SIG-M5 (cell line): Measurements from ENCODE around the gene PACRG.

Experiments
- DNase-seq: peaks from one replicate; lab custom pipeline; 2025; lab: John Stamatoyannopoulos, UW

Gene PACRG

DNA sequence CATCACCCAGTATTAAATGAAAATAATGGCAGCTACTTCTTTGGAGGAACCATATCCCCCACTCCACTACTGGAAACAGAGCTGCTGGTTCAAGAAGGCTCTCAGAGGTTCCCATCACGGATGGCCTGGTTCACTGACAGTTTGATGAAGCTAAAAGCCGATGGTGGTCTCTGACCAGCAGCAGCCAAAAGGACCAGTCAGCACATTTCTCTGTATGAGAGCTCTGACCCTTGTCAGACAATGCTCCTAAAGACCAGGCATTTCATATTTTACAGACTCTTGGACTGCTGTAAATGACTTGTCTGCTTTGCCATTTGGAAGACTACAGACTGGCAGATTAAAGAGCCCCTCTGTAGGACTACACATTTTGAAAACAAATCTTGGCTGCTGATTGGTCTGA, 16.8 kb upstream of the PACRG start:
- DNase-seq: no peak

DNA sequence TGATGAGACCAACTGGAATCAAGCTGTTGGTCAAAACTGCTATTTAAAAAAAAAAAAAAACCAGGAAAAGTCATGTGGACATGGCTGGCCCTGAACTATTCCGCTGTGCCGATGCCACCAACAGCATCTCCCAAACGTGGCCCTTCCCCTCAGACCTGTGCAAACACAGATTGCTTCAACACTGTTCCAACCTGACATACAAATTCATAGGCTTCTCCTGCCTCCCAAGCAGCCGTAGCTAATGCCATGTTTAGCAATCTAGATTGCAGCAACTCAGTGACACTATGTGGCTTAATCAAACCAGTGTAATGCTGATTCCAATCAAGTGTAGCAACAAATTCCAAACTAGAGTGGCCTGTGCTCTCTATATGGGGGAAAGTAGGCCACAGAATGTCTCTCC, 16.4 kb upstream of the PACRG start:
- DNase-seq: no peak

DNA sequence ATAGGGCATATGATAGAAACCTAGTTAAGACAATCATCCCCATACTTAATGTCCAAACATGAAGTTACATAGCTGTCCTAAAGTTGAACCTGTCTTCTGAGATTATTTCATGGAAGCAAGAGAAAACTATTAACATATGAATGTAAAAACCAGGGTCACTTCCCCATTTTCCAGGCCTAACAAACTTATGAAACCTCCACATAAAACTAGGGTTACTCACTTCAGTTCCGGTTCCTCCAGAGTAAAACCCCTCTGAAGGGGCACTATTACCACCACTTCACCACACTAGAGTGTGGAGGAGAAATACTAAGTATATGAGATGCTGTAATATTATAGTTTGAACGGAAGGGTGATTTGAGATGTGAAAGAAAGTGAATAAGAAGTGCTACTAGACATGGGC, 15.1 kb upstream of the PACRG start:
- peak; percentile 3 for DNase-seq

DNA sequence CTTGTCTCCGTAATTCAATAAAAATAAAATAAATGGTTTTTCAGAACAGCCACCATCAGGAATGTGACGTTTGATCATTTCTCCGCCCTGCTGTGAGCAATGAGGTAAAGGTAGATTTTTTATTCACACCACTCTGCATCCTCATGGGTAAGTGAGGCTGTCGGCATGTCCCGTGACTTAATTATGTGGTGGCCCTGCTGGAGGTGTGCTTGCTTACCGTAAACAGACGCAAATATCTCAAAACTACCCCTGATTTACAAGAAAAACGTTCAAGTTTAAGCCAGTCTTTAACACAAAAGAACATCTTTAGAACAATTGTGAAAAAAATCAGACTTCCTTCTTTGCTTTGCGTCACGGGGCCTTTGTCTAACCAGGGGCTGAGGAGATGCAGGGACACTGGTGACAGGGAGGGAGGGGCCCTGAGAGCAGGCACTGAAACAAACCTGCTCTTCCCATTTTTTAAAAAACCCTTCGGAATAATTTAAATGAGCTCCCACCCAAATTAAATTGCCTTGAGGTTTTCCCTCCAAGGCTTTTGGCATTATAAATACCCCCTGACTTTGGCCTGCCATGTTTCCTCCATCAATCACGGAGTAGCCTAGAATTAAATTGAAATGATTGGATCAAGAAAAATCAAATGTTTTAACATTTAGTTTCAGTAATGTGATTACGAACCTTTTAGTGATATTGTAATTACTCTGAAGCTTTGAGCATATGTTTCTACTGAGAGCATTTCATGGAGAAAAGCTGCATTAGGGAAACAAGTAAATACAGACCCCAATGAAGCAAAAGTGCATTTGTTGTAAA, 13.6 kb upstream of the PACRG start:
- no peak for DNase-seq

DNA sequence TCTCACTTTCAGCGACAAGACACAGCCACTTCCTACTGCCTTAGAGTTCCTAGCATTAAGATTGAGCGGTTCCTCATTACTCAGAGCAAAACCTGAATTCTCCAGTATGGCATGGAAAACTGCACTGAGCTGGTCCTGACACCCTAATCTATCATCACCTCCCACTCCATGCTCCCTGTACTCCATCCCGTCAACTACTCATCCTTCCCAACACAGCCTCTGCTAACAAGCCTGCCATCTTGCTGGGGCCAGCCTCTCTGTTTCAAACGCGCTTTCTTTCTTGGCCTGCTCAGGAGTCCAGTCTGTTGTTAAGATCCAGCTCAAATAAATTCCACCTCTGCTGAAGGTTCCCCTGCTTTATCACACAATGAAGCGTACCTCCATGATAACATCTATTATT, 12.2 kb upstream of the PACRG start:
- no peak for DNase-seq

DNA sequence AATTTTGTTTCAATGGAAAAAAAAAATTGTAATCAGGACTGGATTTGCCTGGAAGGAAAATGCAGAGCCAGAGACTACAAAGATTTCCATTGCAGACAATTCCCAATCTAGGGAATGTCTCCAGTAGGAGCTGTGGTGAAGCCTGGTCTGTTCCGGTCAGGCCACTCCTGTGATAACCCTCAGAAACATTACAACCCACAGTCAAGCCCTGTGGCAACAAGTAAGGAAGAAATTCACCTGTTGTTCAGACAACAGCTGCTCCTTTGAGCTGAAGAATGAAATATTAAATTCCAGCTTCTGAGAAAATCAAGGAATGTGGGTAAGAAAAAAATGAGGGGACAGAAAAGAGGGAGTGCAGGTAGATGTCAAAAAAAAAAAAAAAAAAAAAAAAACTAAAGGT, 8.2 kb upstream of the PACRG start:
- DNase-seq: no peak

DNA sequence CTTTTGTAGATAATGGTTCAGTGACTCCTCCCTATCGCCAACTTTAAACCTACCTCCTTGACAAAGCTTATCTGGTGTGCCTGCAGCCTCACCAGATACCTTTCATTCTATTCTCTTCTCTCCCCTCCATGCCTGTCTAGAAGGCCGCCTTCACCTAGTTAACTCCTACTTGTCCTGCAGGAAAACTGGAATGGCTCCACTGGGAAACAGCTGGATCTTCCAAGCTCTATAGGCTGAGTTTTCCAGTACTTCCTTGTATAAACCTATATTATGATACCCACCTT, 6.4 kb upstream of the PACRG start:
- no peak for DNase-seq

DNA sequence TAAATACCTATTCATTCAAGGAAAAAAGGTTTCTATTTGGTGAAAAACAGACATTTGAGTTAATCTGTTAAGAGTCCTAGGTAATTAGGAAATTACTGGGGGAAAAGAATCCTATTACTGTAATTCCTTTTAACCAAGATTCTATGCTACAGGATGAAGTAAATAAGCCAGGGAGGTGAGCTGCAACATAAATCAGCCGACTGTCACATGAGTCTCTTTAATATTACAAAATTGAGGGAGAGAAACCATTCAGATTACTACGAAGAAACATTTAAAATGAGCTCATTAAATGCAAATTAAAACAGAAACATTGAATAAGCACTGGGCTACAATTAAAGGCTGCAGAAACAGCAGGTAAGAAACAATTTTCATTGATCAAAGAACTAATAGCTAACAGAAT, 5.5 kb upstream of the PACRG start:
- DNase-seq: no peak

DNA sequence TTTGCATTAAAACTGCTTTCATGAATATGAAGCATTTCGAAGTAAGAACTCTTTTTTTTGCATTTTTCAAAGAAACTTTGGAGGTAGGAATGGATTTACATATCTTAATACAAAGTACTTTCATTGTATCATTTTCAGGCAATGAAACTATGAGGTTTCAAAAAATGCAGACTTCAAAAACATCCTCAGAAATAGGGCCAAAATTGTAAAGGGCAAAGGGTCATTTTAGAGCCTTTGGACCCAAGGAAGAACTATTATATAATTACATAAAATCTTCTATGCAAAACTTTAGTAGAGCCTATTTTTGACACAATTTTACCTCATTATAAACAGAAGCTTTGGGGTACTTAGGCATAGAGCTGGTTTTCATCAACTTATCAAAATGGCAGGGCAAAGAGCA, 5.1 kb upstream of the PACRG start:
- no peak for DNase-seq

DNA sequence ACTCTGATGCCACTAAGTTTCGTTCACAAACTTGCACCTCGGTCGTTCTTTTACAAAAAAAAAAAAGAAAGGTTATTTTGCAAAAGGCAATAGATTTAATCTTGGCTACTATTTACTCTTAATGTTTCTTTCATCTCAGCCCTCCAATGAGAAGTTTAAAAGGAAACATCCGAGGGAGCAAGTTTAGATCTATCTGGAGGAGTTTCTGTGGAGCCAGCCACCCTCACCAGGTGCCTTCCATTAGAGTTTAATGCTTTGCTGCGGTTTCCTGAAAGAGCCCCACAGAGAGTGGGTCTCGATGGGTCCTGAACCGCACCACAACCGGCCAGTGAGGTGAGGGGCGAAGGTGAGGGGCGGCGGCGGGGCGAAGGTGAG, 840 bp upstream of the PACRG start:
- DNase-seq: no peak

DNA sequence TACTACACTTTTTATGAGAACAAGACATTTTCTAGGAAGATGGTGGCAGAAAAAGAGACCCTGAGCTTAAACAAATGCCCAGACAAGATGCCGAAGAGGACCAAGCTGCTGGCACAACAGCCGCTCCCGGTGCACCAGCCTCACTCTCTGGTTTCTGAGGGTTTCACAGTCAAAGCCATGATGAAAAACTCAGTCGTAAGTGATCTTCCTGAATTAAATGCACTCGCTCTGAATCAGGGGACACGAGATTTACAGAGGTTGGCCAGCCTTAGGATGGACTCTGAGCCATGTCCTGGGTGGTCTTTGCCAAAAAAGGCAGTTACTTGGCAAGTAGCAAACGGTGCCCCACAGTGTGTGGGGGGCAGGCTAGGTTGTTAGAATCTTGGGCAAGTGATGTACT, 423 bp downstream of the PACRG start:
- DNase-seq: no peak

DNA sequence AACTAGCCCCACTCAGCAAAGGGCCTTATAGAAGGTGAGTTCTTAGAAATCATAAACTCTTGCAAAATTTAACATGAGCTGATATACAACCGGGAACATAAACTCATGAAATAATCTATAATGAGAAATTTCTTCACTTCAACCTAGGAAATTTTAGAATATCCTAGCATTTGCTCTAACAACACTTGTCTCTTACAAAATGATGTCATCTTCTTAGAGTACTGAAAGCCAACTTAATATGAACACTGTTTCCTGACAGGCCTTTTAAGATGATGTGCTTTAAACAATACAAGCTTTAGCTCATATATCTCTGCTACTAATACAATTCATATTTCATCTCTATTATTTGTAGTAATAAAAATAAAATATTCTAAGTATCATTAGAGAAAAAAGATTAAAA, 932 bp downstream of the PACRG start:
- no peak for DNase-seq

DNA sequence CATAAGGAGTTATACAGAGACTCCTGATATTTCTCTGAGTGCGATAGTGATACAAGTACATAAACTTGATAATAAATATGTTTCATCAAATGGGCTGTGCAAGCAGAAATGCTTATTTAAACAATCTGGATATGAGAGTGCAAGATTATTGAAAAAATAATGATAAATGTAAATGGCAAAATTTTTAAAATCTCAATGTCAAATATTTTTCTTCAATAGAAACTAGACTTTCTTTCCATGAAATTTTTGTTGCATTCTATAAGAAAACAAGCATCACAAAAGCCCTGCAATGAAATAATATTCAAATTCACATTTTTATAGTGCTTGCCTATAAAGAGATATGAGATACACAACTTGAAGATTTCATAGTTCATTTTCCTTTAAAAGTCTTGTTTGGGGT, 2.7 kb downstream of the PACRG start:
- no peak for DNase-seq

DNA sequence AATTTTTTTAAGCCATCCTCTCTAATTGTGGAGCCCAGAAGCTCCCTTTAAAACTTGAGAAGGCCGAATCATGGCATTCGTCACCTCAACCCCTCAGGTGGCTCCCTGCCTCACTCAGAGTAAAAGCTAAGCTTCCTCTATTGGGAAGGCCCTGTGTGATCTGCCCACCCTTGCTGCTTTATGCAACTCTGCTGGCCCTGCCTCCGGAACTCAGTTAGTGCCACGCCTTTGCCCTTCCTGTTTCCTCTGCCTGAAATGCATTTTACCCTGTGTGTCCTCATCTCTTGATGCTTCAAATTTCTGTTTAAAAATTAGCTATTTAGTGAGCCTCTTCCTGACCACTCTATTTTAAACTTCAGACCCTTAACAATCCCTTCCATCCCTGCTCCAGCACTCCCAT, 5.7 kb downstream of the PACRG start:
- DNase-seq: no peak

DNA sequence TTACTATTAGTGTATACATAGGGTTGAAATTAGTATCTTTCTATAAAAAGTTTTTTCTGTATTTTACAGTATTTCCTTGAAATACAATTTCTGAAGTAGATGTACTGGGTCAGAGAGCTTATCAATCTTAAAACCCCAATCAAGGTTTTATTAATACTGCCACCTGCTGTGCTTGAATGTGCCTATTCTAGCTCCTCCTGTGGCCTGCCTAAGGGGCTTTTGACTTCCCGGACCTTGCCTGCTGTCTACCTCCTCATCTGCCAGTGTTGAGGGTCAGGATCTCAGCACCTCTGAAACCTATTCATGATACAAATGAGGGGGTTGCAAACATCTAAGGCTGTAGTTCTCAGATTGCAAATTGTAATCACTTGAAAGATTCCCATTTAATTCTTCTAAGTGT, 9.2 kb downstream of the PACRG start:
- DNase-seq: no peak

DNA sequence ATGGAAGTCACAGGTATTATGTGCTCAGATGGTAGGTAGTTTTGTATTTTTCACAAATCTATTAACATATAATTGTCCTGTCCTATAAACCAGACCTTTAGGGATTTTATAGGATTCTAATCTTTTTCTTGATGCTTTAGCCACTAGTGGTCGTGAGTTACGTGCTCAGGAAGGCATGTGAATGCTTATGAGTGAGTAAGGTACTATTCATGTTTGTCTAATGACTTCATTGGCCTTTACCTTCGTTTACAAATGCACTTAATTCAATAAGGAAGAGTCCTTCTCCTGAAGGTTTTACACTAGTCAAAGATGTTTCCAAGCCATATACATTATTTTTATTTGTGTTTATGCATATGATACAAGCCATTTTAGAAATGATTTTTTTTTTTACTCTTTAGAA, 23.0 kb downstream of the PACRG start:
- DNase-seq: no peak

DNA sequence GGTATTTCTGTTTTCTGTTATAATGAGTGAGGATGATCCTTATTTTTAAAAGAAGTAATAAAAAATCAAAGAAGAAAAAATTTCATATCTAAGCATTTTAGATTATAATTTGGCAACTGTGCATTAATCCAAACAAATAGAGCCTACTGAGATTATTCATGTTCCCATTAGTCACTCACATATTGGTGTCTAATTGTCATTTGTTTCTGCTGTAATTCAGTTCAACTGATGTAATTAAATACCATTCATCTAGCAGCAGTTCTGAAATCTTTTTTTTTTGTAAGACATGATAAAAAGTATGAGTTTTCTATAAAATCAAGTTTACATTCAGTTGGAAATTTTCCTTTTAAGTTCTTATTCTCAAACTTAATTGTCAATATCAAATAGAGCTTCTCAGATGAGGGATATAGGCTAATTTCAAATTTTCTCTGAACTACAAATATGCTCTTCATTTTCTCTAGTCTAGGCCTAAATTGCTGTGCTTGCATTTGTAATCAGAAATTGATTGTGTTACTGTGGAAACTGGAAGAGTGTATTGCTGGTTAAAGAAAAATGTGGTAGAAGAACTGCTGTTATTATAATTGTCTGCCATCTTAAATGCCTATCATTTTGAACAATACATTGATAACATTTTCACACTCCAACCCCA, 23.6 kb downstream of the PACRG start:
- no peak for DNase-seq

DNA sequence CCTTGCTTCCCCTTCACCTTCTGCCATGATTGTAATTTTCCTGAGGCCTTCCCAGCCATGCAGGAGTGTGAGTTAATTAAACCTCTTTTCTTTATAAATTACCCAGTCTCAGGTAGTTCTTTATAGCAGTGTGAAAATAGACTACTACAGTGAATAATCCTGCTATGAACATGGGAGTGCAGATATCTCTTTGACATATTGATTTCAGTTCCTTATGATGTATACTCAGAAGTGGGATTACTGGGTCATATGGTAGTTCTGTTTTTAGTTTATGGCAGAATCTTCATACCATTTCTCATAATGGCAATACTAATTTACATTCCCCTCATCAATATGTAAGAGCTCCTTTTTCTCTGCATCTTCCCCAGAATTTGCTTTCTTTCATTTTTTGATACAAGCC, 26.0 kb downstream of the PACRG start:
- DNase-seq: no peak

DNA sequence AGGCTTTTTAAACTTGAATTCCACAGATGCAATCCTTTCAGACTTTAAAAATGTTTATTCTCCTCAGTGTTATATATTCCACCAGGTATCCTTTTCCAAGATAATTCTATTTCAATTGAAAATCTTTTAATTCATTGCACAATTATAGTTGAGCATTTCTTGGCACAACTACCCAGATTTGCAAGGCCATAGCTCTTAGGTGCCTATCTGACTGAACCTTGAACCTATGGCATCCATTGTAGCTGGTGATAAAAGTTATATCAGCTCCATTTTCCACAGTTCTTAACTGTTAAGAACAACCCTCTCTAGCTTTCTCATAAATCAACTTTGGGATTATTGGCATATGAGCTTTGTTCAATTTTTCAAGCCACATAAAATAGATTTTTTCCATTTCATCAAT, 42.4 kb downstream of the PACRG start:
- DNase-seq: no peak

DNA sequence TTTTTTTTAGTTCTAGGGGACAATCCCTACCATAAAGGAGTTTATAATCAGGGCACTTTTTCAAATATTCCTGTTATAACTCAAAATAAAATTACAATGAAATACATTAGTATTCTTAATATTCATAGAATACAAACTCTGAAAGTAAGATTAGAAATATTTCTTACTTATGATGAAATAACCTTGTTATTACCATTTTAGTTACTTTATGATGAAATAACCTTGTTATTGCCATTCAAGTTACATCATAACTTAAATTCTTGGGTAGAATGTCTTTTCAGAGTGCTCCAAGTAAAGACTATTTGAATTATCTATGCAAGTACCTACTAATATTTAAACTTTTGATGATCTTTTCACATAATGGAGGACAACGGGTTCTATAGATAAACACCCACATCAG, 43.2 kb downstream of the PACRG start:
- no peak for DNase-seq

DNA sequence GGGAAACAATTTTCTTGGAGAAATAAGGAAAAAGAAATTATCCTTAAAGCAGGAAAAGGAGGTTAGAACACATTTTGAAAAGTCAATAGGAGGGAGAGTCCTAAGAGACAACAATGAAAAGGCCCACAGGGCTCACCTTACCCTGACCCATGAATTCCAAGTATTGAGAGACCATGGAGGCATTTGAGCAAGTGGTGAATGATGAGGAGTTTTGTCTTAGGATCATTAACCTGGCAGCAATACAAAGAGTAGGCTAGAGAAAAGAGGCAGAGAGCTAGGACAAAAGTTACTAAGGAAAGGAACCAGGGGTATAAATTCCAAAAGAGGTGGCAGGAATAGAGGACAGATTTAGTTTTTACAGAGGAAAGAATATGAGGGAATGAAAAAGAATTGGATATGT, 44.7 kb downstream of the PACRG start:
- no peak for DNase-seq

DNA sequence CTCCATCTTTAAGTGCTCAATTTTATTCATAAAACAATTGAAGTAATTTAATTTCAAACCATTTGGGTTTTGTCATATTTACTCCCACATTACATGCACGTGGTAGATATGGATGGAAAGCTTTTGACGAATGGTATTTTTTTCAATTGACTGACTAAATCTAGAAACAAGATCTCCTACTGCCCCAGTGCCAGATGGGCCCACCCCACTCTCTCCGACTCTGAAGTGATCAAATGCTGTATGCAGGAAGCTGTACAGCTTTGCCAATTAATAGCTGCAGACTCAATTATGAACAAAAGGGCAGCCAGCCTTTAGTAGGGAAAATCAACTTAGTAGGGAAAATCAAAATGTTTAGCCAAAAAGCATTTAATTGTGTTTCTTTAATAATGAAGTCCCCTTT, 46.2 kb downstream of the PACRG start:
- DNase-seq: no peak

DNA sequence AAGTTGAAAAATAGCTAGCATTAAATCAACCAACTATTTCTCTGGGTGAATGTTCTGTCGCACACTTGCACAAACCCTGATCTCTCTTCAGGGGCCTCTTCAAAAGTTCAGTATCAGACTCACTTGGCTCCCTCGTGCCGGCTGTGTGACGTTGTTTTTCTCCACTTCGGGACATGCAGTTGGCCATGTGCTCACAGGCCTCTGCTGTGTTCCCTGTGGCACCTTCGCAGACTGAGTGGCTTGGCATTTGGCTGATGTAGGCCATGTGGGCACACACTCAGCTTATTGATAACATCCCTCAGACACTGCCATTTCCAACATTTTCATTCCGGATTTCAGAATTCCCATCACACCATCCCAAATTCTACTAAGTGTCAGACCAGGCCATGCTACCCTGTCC, 49.3 kb downstream of the PACRG start:
- DNase-seq: no peak

DNA sequence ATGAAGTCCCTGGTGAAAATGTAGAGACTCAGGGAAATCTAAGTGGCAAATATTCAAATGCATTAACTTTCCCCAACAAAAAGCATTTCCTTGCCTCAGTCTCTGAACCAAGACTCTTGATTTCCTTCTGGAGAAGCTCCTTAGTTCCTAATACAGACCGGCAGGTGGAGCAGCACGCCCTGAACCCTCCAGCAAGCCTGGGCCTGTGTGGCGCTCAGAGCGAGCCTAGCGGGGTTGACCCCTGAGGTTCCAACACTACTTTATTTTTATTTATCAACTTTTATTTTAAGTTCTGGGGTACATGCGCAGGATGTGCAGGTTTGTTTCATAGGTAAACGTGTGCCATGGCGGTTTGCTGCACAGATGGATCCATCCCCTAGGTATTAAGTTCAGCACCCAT, 50.8 kb downstream of the PACRG start:
- DNase-seq: no peak
